Parathyroid adenoma (tissue), 2 donors: Measurements from ENCODE around the gene RNASET2.

Source experiments
- H2AFZ ChIP-seq: fragments of 300-600 bp; sonication (generic); one replicate; pipeline ENCODE4 v1.7.0; 2017; ENCODE audit warnings: antibody characterized with exemption, mild to moderate bottlenecking
- H3K27ac ChIP-seq: fragments of 300-600 bp; sonication (generic); one replicate; pipeline ENCODE4 v1.7.0; 2017
- H3K27me3 ChIP-seq: fragments of 300-600 bp; sonication (generic); one replicate; pipeline ENCODE4 v1.7.0; 2017; ENCODE audit warnings: low read length; ENCODE audit not compliant: control insufficient read depth, insufficient read depth
- H3K36me3 ChIP-seq: fragments of 300-600 bp; sonication (generic); one replicate; pipeline ENCODE4 v1.7.0; 2017; ENCODE audit warnings: low read length; ENCODE audit not compliant: control insufficient read depth, insufficient read depth
- H3K4me1 ChIP-seq: fragments of 300-600 bp; sonication (generic); one replicate; pipeline ENCODE4 v1.7.0; 2017; ENCODE audit warnings: control low read depth
- H3K4me2 ChIP-seq: fragments of 300-600 bp; sonication (generic); one replicate; pipeline ENCODE4 v1.7.0; 2017; ENCODE audit warnings: low read length
- H3K4me3 ChIP-seq: fragments of 300-600 bp; sonication (generic); one replicate; pipeline ENCODE4 v1.7.0; 2017; ENCODE audit warnings: low read depth, low read length
- H3K79me2 ChIP-seq: fragments of 300-600 bp; sonication (generic); one replicate; pipeline ENCODE4 v1.7.0; 2017; ENCODE audit warnings: control low read depth
- H3K9ac ChIP-seq: fragments of 300-600 bp; sonication (generic); one replicate; pipeline ENCODE4 v1.7.0; 2017; ENCODE audit warnings: mild to moderate bottlenecking
- H3K9me3 ChIP-seq: fragments of 300-600 bp; sonication (generic); one replicate; pipeline ENCODE4 v1.7.0; 2017; ENCODE audit warnings: low read length; ENCODE audit not compliant: control insufficient read depth
- CTCF ChIP-seq: fragments of 300-600 bp; sonication (generic); IDR thresholded peaks from one replicate; pipeline ENCODE4 v1.7.0; 2017; ENCODE audit warnings: antibody characterized with exemption, mild to moderate bottlenecking
- donor health status: primary hyperparathyroidism.

The RNASET2 gene

GRCh38 chr6:166879594-166879993, 76.8 kb downstream of the RNASET2 start:
- Histone ChIP-seq H3K9me3 (no peaks in the 10 kb centered on the region), H3K36me3 (no peaks in the 10 kb centered on the region), H3K27ac (no peak overlapping the region), H3K27me3 (no peaks in the 10 kb centered on the region), H3K4me3 (no peak overlapping the region), H2AFZ (no peak overlapping the region), H3K79me2 (no peaks in the 10 kb centered on the region), H3K9ac (no peak overlapping the region), H3K4me2 (no peak overlapping the region), H3K4me1 (no peaks in the 10 kb centered on the region)
- no peak for TF ChIP-seq CTCF
